GM23338 (cell line): ENCODE data around the gene FOXI1. TPM values are rescaled to one million over a fixed set of nuclear protein-coding genes. Genes with fewer than 3 reads are reported as not detected.

Experiments
- ATAC-seq: fragments of 200-7000 bp; cut with Tn5 transposase; 3 replicates; pipeline ENCODE4 v1.9.1; 2020
- DNase-seq: peaks from one replicate; pipeline ENCODE4 v3.0.0-alpha.2; 2015; ENCODE audit warnings: low spot score
- H2AFZ ChIP-seq: fragments of 200-600 bp; sonication (generic); 2 replicates; pipeline ENCODE4 v1.8.0; 2016; ENCODE audit warnings: antibody characterized with exemption, mild to moderate bottlenecking, moderate library complexity
- H3F3A ChIP-seq: fragments of 200-600 bp; sonication (generic); replicated peaks from 2 replicates; pipeline ENCODE4 v1.8.0; 2017; ENCODE audit warnings: antibody characterized with exemption, mixed run types, low read depth
- H3K27ac ChIP-seq: fragments of 200-600 bp; sonication (generic); 2 replicates; pipeline ENCODE4 v1.6.1; 2016; ENCODE audit warnings: low read depth
- H3K27me3 ChIP-seq: fragments of 200-600 bp; sonication (generic); 2 replicates; pipeline ENCODE4 v1.8.0; 2016; ENCODE audit warnings: mild to moderate bottlenecking, mixed run types, moderate library complexity; ENCODE audit not compliant: insufficient read depth
- H3K36me3 ChIP-seq: fragments of 200-600 bp; sonication (generic); 2 replicates; pipeline ENCODE4 v1.8.0; 2016; ENCODE audit warnings: mild to moderate bottlenecking; ENCODE audit not compliant: insufficient read depth
- H3K4me1 ChIP-seq: fragments of 200-600 bp; sonication (generic); 2 replicates; pipeline ENCODE4 v1.8.0; 2016; ENCODE audit warnings: mild to moderate bottlenecking, moderate library complexity; ENCODE audit not compliant: insufficient read depth
- H3K4me2 ChIP-seq: fragments of 200-600 bp; sonication (generic); 2 replicates; pipeline ENCODE4 v1.7.1; 2017; ENCODE audit warnings: mixed run types
- H3K4me3 ChIP-seq: fragments of 200-600 bp; sonication (generic); 2 replicates; pipeline ENCODE4 v1.6.1; 2016; ENCODE audit warnings: mixed run types
- H3K79me2 ChIP-seq: fragments of 200-600 bp; sonication (generic); replicated peaks from 2 replicates; pipeline ENCODE4 v1.8.0; 2017; ENCODE audit warnings: mild to moderate bottlenecking; ENCODE audit not compliant: insufficient read depth
- H3K9me2 ChIP-seq: fragments of 200-600 bp; sonication (generic); 2 replicates; pipeline ENCODE4 v1.8.0; 2017; ENCODE audit not compliant: insufficient read depth
- H4K20me1 ChIP-seq: fragments of 200-600 bp; sonication (generic); replicated peaks from 2 replicates; pipeline ENCODE4 v1.8.0; 2017; ENCODE audit warnings: mild to moderate bottlenecking; ENCODE audit not compliant: insufficient read depth
- H3K27ac Mint-ChIP-seq: 2 replicates; pipeline ENCODE4 v1.8.0; 2020; ENCODE audit warnings: inconsistent platforms, mild to moderate bottlenecking, moderate library complexity, mixed read lengths
- H3K27me3 Mint-ChIP-seq: 3 replicates; pipeline ENCODE4 v1.8.0; 2022; ENCODE audit warnings: low read depth, mild to moderate bottlenecking, moderate library complexity, mixed read lengths, inconsistent platforms; ENCODE audit not compliant: insufficient read depth, poor library complexity
- H3K36me3 Mint-ChIP-seq: 3 replicates; pipeline ENCODE4 v1.8.0; 2021; ENCODE audit warnings: low read depth, mild to moderate bottlenecking, inconsistent platforms, moderate library complexity, mixed read lengths
- H3K4me1 Mint-ChIP-seq: 3 replicates; pipeline ENCODE4 v1.8.0; 2020; ENCODE audit warnings: mild to moderate bottlenecking, inconsistent platforms, mixed read lengths
- H3K4me3 Mint-ChIP-seq: 3 replicates; pipeline ENCODE4 v1.8.0; 2021; ENCODE audit warnings: moderate library complexity, mild to moderate bottlenecking, inconsistent platforms, mixed read lengths
- H3K9me3 Mint-ChIP-seq: 3 replicates; pipeline ENCODE4 v1.8.0; 2020; ENCODE audit warnings: moderate library complexity, mild to moderate bottlenecking, inconsistent platforms, mixed read lengths
- CREB1 ChIP-seq: fragments of 250-450 bp; sonication (Bioruptor Pico); IDR thresholded peaks from 2 replicates; pipeline ENCODE4 v1.5.0; 2020; ENCODE audit warnings: low read depth, mild to moderate bottlenecking, moderate library complexity
- EZH2 ChIP-seq: fragments of 200-600 bp; sonication (generic); IDR thresholded peaks from one replicate; pipeline ENCODE4 v1.8.0; 2017; ENCODE audit warnings: antibody characterized with exemption, mild to moderate bottlenecking, low read depth; ENCODE audit not compliant: unreplicated experiment
- EZH2phosphoT487 ChIP-seq: fragments of 200-600 bp; sonication (generic); IDR thresholded peaks from one replicate; pipeline ENCODE4 v1.8.1; 2018; ENCODE audit warnings: antibody characterized with exemption; ENCODE audit not compliant: unreplicated experiment
- NANOG ChIP-seq: IDR thresholded peaks from 2 replicates; pipeline ENCODE4 v1.6.1; 2016; ENCODE audit warnings: antibody characterized with exemption, borderline replicate concordance
- STAT1 ChIP-seq: IDR thresholded peaks from one replicate; pipeline ENCODE4 v1.6.1; 2016; ENCODE audit warnings: antibody characterized with exemption; ENCODE audit not compliant: unreplicated experiment
- ZNF114 ChIP-seq: fragments of 250-450 bp; sonication (Bioruptor Pico); IDR thresholded peaks from 2 replicates; pipeline ENCODE4 v1.5.0; 2020; ENCODE audit warnings: mild to moderate bottlenecking, moderate library complexity
- polyA plus RNA-seq: library from polyadenylated mRNA; unstranded; fragments of >200 nt; fragmentation: Nextera tagmentation; extraction: Ambion mirVana; gene quantifications from 2 replicates; pipeline ENCODE4 v1.2.1, GENCODE V29; 2016
- total RNA-seq: library from RNA; depleted of rRNA; stranded (reverse); fragments of >200 nt; shearing (Covaris generic); gene quantifications from 2 replicates; pipeline ENCODE4 v1.2.3, GENCODE V29; 2014
- TF ChIP-seq, protein P1 (sequence below): IDR thresholded peaks from 2 replicates; pipeline ENCODE4 v1.6.1; 2016; ENCODE audit warnings: antibody characterized with exemption
- TF ChIP-seq, protein P2 (sequence below): IDR thresholded peaks from one replicate; pipeline ENCODE4 v1.6.1; 2018; ENCODE audit warnings: antibody characterized with exemption; ENCODE audit not compliant: unreplicated experiment
- TF ChIP-seq, protein P3 (sequence below), 2 experiments: fragments of 200-600 bp in 1 of 2; sonication (generic) in 1 of 2; conservative IDR thresholded peaks; 2 replicates each; pipeline versions ENCODE4 v1.5.1 to v1.6.1; 2016 to 2017; ENCODE audit warnings: antibody characterized with exemption in 2 of 2, low read depth in 2 of 2, mild to moderate bottlenecking in 2 of 2, moderate library complexity in 1 of 2

FOXI1 gene
- total and polyA plus RNA-seq, 2 experiments from 2014 or later: not detected

DNA sequence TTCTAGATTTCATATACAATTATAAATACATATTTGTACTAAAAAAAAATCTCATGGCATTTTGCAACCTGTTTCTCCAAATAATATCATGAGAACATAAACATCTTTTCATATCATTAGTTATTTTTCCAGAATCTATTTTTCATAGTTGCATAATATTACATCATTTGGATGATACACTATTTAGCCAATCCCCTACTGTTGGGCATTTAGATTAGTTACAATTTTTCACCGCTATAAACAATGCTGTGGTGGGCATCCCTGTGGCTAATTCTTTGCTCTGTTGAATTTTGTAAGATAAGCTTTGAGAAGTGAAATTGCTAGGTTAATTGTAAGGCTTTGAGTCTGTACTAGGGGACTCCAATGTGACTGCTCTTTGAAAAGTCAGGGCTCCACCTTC, 2.2 kb upstream of the FOXI1 start:
- H3K27ac Mint-ChIP-seq: no peak overlapping the region
- TF ChIP-seq EZH2 (no peak), NANOG (no peak)
- H3K27me3 Mint-ChIP-seq: peaks cover 7% of the 10 kb centered on the region
- H3K9me2 ChIP-seq: no peaks in the 10 kb centered on the region; the same call in 1 of the 2 replicates
- no peaks in the 10 kb centered on the region for H4K20me1 ChIP-seq
- no peak overlapping the region for H3K4me3 ChIP-seq
- no peaks in the 10 kb centered on the region; the same call in 2 of the 3 replicates for H3K36me3 Mint-ChIP-seq
- no peak overlapping the region for H3K27ac ChIP-seq
- H3K79me2 ChIP-seq: no peaks in the 10 kb centered on the region
- H3K4me1 Mint-ChIP-seq: peaks cover 12% of the 10 kb centered on the region
- no peak overlapping the region for H2AFZ ChIP-seq
- H3K9me3 Mint-ChIP-seq: peaks cover 4% of the 10 kb centered on the region; the same call in 2 of the 3 replicates
- H3K4me2 ChIP-seq: no peak overlapping the region
- H3K4me1 ChIP-seq: no peaks in the 10 kb centered on the region
- no peaks in the 10 kb centered on the region for H3K27me3 ChIP-seq
- H3F3A ChIP-seq: no peaks in the 10 kb centered on the region
- no peak for ATAC-seq
- H3K36me3 ChIP-seq: no peaks in the 10 kb centered on the region
- no peak overlapping the region for H3K4me3 Mint-ChIP-seq
- no peak for DNase-seq

DNA sequence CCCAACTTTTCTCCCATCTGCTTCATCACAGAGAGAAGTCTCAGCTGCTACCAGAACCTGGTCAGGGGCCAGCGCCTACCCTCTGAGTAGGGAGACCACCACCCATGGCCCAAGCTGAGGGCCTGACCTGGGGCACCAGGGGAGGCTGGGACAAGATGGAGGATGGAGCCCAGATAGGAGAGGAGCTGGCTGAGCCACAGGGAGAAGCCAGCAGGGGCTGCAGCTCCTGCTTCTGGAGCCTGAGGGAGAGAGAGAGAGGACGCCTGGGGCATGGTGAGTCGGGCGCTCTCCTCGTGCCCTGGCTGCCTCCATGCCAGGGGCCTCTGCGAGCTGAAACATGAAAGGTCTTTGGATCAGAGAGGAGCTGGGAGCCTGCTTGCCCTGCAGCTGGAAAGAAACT, 1.4 kb upstream of the FOXI1 start:
- DNase-seq: no peak
- no peaks in the 10 kb centered on the region for H4K20me1 ChIP-seq
- no peak overlapping the region for H3K4me3 ChIP-seq
- H3K4me1 ChIP-seq: no peaks in the 10 kb centered on the region
- no peaks in the 10 kb centered on the region for H3K36me3 ChIP-seq
- no peak overlapping the region for H2AFZ ChIP-seq
- H3K4me3 Mint-ChIP-seq: no peak overlapping the region
- no peaks in the 10 kb centered on the region; the same call in 2 of the 3 replicates for H3K36me3 Mint-ChIP-seq
- ATAC-seq: no peak
- H3K27me3 ChIP-seq: no peaks in the 10 kb centered on the region
- peaks cover 7% of the 10 kb centered on the region for H3K27me3 Mint-ChIP-seq
- no peak overlapping the region for H3K27ac ChIP-seq
- H3K79me2 ChIP-seq: no peaks in the 10 kb centered on the region
- H3F3A ChIP-seq: no peaks in the 10 kb centered on the region
- H3K4me1 Mint-ChIP-seq: peaks cover 15% of the 10 kb centered on the region
- no peak overlapping the region for H3K4me2 ChIP-seq
- H3K9me2 ChIP-seq: peaks cover 6% of the 10 kb centered on the region; the same call in 1 of the 2 replicates
- 0 out of 3 replicates have a peak, but pooled peaks cover under 1% of the 10 kb centered on the region for H3K9me3 Mint-ChIP-seq
- H3K27ac Mint-ChIP-seq: no peak overlapping the region
- TF ChIP-seq, protein P1, sequence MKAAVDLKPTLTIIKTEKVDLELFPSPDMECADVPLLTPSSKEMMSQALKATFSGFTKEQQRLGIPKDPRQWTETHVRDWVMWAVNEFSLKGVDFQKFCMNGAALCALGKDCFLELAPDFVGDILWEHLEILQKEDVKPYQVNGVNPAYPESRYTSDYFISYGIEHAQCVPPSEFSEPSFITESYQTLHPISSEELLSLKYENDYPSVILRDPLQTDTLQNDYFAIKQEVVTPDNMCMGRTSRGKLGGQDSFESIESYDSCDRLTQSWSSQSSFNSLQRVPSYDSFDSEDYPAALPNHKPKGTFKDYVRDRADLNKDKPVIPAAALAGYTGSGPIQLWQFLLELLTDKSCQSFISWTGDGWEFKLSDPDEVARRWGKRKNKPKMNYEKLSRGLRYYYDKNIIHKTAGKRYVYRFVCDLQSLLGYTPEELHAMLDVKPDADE: no peak
- TF ChIP-seq CREB1 (CRISPR knock-in tag): no peak
- TF ChIP-seq, protein P2, sequence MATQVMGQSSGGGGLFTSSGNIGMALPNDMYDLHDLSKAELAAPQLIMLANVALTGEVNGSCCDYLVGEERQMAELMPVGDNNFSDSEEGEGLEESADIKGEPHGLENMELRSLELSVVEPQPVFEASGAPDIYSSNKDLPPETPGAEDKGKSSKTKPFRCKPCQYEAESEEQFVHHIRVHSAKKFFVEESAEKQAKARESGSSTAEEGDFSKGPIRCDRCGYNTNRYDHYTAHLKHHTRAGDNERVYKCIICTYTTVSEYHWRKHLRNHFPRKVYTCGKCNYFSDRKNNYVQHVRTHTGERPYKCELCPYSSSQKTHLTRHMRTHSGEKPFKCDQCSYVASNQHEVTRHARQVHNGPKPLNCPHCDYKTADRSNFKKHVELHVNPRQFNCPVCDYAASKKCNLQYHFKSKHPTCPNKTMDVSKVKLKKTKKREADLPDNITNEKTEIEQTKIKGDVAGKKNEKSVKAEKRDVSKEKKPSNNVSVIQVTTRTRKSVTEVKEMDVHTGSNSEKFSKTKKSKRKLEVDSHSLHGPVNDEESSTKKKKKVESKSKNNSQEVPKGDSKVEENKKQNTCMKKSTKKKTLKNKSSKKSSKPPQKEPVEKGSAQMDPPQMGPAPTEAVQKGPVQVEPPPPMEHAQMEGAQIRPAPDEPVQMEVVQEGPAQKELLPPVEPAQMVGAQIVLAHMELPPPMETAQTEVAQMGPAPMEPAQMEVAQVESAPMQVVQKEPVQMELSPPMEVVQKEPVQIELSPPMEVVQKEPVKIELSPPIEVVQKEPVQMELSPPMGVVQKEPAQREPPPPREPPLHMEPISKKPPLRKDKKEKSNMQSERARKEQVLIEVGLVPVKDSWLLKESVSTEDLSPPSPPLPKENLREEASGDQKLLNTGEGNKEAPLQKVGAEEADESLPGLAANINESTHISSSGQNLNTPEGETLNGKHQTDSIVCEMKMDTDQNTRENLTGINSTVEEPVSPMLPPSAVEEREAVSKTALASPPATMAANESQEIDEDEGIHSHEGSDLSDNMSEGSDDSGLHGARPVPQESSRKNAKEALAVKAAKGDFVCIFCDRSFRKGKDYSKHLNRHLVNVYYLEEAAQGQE: no peak
- TF ChIP-seq STAT1: no peak
- no peak for TF ChIP-seq EZH2phosphoT487
- TF ChIP-seq EZH2: no peak
- TF ChIP-seq, protein P3, sequence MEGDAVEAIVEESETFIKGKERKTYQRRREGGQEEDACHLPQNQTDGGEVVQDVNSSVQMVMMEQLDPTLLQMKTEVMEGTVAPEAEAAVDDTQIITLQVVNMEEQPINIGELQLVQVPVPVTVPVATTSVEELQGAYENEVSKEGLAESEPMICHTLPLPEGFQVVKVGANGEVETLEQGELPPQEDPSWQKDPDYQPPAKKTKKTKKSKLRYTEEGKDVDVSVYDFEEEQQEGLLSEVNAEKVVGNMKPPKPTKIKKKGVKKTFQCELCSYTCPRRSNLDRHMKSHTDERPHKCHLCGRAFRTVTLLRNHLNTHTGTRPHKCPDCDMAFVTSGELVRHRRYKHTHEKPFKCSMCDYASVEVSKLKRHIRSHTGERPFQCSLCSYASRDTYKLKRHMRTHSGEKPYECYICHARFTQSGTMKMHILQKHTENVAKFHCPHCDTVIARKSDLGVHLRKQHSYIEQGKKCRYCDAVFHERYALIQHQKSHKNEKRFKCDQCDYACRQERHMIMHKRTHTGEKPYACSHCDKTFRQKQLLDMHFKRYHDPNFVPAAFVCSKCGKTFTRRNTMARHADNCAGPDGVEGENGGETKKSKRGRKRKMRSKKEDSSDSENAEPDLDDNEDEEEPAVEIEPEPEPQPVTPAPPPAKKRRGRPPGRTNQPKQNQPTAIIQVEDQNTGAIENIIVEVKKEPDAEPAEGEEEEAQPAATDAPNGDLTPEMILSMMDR (conservative IDR thresholded peaks at IDR 0.05; ENCODE audit: low read depth in 2 of 2): no peak
- TF ChIP-seq NANOG: no peak
- no peak for TF ChIP-seq ZNF114 (CRISPR knock-in tag)
